ENCODE results near the gene NHSL1.

NHSL1 gene

DNA sequence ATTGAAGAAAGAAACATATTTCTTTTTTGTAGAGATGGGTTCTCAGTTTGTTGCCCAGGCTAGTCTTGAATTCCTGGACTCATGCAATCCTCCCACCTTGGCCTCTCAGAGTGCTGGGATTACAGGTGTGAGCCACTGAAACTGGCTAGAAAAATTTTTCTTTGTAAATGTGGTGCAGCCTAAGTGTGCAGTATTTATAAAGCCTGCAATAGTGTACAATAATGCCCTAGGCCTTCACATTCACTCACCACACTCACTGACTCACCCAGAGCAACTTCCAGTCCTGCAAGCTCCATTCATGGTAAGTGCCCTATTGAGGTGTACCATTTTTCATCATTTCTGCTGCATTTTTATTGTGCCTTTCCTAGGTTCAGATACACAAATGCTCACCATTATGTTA lies 31.4 kb downstream of the NHSL1 start:
- TF ChIP-seq OSR1 (CRISPR knock-in tag; IDR thresholded peaks at IDR 0.05) (no peak), ZFP3 (CRISPR knock-in tag; IDR thresholded peaks at IDR 0.05) (no peak)
- TF ChIP-seq, protein P1, sequence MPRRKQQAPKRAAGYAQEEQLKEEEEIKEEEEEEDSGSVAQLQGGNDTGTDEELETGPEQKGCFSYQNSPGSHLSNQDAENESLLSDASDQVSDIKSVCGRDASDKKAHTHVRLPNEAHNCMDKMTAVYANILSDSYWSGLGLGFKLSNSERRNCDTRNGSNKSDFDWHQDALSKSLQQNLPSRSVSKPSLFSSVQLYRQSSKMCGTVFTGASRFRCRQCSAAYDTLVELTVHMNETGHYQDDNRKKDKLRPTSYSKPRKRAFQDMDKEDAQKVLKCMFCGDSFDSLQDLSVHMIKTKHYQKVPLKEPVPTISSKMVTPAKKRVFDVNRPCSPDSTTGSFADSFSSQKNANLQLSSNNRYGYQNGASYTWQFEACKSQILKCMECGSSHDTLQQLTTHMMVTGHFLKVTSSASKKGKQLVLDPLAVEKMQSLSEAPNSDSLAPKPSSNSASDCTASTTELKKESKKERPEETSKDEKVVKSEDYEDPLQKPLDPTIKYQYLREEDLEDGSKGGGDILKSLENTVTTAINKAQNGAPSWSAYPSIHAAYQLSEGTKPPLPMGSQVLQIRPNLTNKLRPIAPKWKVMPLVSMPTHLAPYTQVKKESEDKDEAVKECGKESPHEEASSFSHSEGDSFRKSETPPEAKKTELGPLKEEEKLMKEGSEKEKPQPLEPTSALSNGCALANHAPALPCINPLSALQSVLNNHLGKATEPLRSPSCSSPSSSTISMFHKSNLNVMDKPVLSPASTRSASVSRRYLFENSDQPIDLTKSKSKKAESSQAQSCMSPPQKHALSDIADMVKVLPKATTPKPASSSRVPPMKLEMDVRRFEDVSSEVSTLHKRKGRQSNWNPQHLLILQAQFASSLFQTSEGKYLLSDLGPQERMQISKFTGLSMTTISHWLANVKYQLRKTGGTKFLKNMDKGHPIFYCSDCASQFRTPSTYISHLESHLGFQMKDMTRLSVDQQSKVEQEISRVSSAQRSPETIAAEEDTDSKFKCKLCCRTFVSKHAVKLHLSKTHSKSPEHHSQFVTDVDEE (CRISPR knock-in tag; IDR thresholded peaks at IDR 0.05), result no peak

DNA sequence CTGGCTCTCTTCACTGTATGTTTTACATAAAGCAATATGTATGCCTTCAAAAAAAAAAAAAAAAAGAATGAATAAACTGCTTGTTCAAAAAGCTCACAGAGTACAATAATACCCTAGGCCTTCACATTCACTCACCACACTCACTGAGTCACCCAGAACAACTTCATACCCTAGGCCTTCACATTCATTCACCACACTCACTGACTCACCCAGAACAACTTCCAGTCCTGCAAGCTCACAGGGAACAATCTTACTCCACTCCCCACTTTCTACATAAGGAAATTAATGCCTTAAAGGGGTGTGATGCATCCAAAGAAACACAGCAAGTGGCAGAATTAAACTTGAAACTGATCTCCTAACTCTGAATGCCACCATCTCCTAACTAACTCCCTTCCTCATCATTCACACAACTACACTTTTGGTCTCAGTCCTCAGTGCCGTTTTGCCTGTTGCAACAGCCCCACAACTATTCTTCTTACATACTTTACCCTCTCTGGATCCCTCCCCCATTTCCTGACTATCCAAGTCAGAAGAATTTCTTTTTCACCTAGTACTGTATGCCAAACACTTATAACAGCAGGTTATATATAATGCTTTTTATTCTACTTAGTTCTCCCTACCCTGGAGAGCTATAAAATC lies 34.2 kb downstream of the NHSL1 start:
- peak; percentile 74 for ATAC-seq
- TF ChIP-seq SNAI2 (CRISPR knock-in tag; IDR thresholded peaks at IDR 0.05), result no peak
- no peak for TF ChIP-seq GLIS3 (CRISPR knock-in tag; IDR thresholded peaks at IDR 0.05)
- TF ChIP-seq BACH2 (CRISPR knock-in tag; IDR thresholded peaks at IDR 0.05; ENCODE audit: borderline replicate concordance), result no peak
- TF ChIP-seq PPARA (CRISPR knock-in tag; IDR thresholded peaks at IDR 0.05; ENCODE audit: borderline replicate concordance), result no peak
- no peak for TF ChIP-seq RARB (CRISPR knock-in tag; IDR thresholded peaks at IDR 0.05)
- TF ChIP-seq ZNF8 (CRISPR knock-in tag; IDR thresholded peaks at IDR 0.05), result no peak
- TF ChIP-seq, protein P2, sequence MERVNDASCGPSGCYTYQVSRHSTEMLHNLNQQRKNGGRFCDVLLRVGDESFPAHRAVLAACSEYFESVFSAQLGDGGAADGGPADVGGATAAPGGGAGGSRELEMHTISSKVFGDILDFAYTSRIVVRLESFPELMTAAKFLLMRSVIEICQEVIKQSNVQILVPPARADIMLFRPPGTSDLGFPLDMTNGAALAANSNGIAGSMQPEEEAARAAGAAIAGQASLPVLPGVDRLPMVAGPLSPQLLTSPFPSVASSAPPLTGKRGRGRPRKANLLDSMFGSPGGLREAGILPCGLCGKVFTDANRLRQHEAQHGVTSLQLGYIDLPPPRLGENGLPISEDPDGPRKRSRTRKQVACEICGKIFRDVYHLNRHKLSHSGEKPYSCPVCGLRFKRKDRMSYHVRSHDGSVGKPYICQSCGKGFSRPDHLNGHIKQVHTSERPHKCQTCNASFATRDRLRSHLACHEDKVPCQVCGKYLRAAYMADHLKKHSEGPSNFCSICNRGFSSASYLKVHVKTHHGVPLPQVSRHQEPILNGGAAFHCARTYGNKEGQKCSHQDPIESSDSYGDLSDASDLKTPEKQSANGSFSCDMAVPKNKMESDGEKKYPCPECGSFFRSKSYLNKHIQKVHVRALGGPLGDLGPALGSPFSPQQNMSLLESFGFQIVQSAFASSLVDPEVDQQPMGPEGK (CRISPR knock-in tag; IDR thresholded peaks at IDR 0.05; ENCODE audit: borderline replicate concordance), result no peak
- TF ChIP-seq ESRRG (CRISPR knock-in tag; IDR thresholded peaks at IDR 0.05), result no peak
- TF ChIP-seq, protein P3, sequence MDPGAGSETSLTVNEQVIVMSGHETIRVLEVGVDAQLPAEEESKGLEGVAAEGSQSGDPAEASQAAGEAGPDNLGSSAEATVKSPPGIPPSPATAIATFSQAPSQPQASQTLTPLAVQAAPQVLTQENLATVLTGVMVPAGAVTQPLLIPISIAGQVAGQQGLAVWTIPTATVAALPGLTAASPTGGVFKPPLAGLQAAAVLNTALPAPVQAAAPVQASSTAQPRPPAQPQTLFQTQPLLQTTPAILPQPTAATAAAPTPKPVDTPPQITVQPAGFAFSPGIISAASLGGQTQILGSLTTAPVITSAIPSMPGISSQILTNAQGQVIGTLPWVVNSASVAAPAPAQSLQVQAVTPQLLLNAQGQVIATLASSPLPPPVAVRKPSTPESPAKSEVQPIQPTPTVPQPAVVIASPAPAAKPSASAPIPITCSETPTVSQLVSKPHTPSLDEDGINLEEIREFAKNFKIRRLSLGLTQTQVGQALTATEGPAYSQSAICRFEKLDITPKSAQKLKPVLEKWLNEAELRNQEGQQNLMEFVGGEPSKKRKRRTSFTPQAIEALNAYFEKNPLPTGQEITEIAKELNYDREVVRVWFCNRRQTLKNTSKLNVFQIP (CRISPR knock-in tag; IDR thresholded peaks at IDR 0.05; ENCODE audit: borderline replicate concordance, low read depth), result no peak
- TF ChIP-seq, protein P1 (CRISPR knock-in tag; IDR thresholded peaks at IDR 0.05), result no peak
- TF ChIP-seq OSR1 (CRISPR knock-in tag; IDR thresholded peaks at IDR 0.05), result no peak
- TF ChIP-seq TOX (CRISPR knock-in tag; IDR thresholded peaks at IDR 0.05; ENCODE audit: borderline replicate concordance), result no peak
- TF ChIP-seq ZNF70 (CRISPR knock-in tag; IDR thresholded peaks at IDR 0.05), result no peak
- TF ChIP-seq ISL1 (CRISPR knock-in tag; IDR thresholded peaks at IDR 0.05), result no peak
- no peak for TF ChIP-seq ZFP30 (CRISPR knock-in tag; IDR thresholded peaks at IDR 0.05)
- TF ChIP-seq, protein P4, sequence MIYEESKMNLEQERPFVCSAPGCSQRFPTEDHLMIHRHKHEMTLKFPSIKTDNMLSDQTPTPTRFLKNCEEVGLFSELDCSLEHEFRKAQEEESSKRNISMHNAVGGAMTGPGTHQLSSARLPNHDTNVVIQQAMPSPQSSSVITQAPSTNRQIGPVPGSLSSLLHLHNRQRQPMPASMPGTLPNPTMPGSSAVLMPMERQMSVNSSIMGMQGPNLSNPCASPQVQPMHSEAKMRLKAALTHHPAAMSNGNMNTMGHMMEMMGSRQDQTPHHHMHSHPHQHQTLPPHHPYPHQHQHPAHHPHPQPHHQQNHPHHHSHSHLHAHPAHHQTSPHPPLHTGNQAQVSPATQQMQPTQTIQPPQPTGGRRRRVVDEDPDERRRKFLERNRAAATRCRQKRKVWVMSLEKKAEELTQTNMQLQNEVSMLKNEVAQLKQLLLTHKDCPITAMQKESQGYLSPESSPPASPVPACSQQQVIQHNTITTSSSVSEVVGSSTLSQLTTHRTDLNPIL (CRISPR knock-in tag; IDR thresholded peaks at IDR 0.05; ENCODE audit: low read depth), result no peak
- no peak for TF ChIP-seq TCF4 (CRISPR knock-in tag; IDR thresholded peaks at IDR 0.05; ENCODE audit: borderline replicate concordance)
- no peak for TF ChIP-seq ZC3H10 (CRISPR knock-in tag; IDR thresholded peaks at IDR 0.05)

More for the DNA sequence above, 31.4 kb downstream of the NHSL1 start:
- no peak for ATAC-seq

DNA sequence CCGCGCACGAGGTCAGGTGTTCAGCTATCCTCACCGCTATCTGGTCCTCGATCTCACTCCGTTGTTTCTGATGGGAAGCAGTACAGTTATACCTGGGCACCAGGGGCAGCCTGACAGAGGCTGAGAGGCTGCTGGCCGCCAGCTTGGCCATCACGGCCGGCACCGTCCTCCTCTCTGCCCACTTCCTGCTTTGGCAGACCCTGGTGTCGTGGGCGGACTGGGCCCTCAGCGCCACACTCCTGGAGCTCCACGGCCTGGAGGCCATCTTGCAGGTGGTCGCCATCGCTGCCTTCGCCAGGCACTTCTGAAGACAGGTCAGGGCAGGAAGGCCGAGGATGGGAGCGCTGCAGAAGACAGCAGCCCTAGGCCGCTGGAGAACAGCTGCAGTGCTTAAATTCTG lies 35.2 kb downstream of the NHSL1 start:
- no peak for ATAC-seq
- TF ChIP-seq, protein P1 (CRISPR knock-in tag; IDR thresholded peaks at IDR 0.05), result no peak
- TF ChIP-seq ZNF565 (CRISPR knock-in tag; conservative IDR thresholded peaks at IDR 0.05; ENCODE audit: low read depth) (no peak), PPARA (CRISPR knock-in tag; IDR thresholded peaks at IDR 0.05; ENCODE audit: borderline replicate concordance) (no peak), ARNTL (CRISPR knock-in tag; IDR thresholded peaks at IDR 0.05; ENCODE audit: borderline replicate concordance, low read depth) (no peak), TCF4 (CRISPR knock-in tag; IDR thresholded peaks at IDR 0.05; ENCODE audit: borderline replicate concordance) (no peak)
- TF ChIP-seq, protein P4 (CRISPR knock-in tag; IDR thresholded peaks at IDR 0.05; ENCODE audit: low read depth), result no peak

All from SK-N-SH treated with all-trans-retinoic acid at 6 μM for 48 hours (cell line).